NOMO-1 treated with dmso at 0.1 percent for 144 hours (cell line): ENCODE measurements around the gene RASGEF1B.

Experiments
- DNase-seq: peaks from one replicate; lab custom pipeline; 2025; ENCODE audit not compliant: unreplicated experiment; lab: John Stamatoyannopoulos, UW

Gene RASGEF1B

DNA sequence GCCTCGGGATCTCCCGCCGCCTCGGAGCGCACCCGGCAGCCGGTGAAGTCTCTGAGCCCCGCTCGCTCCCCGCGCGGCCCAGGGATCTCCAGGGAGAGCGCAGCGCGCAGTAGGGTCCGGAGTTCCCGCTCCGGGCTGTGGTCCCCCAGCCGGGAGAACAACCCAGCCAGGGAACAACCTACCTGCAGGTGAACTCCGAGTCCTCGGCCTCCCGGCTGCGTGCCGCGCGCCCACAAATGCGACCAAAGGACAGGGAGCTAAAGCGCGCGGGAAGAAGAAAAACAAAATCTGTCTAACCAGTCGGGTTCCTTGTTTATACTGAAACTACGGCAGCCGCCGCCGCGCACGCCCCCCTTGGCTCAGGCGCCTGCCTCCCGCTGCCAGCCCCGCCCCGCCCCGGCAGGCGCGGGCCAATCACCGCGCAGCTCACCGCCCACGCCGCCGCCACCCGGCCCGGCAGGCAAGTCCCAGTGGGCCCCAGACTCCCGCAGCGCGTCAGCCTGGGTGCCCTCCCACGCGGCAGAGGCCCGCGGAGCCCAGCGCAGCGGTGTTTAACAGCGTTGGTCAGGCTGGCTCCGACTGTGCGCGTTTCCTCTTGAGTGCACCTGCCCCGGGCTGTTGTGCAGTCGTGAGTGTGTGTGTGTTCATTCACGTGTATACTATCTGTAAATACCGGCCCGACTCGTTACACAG, at the start of gene RASGEF1B:
TSS of gene RASGEF1B (minus strand) at position 320 of the 693 bp plus-strand sequence. CDS start 12,399 bp downstream, outside the sequence.
- DNase-seq, result peak; percentile 73

DNA sequence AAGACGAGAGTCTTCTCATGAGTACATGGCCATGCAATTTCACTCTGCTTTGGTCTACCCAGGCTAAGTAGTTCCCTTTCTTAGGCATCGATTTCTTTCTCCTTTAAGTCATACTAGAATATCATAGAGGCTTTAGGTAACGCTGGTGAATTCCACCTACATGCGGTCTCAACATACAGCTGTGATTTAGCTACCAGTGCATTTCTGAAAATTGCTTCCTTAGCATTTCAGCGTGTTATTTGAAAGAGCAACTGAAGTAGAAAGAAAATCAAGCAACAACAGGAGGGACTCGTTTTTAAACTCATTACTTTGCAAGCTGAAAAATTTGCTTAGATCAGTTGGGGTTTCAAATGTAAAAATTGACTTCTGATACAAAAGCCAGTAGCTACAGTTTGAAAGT, 48.1 kb upstream of the RASGEF1B start:
- no peak for DNase-seq

DNA sequence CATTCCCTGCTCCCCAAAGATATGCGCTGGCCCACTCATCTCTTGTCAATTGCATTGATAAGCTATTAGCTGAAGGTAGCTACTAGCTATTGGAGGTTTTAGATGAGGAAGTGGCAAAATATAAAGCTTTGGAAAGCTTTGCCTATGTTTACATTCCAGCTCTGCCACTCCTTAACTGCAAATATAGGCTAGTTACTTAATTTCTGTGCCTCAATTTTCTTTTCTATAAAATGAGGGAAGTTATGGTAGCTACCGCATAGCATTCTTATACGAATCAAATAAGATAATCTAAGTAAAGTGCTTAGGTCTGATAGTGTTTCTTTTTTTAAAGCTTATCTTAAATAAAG, 47.7 kb upstream of the RASGEF1B start:
- DNase-seq, result no peak

DNA sequence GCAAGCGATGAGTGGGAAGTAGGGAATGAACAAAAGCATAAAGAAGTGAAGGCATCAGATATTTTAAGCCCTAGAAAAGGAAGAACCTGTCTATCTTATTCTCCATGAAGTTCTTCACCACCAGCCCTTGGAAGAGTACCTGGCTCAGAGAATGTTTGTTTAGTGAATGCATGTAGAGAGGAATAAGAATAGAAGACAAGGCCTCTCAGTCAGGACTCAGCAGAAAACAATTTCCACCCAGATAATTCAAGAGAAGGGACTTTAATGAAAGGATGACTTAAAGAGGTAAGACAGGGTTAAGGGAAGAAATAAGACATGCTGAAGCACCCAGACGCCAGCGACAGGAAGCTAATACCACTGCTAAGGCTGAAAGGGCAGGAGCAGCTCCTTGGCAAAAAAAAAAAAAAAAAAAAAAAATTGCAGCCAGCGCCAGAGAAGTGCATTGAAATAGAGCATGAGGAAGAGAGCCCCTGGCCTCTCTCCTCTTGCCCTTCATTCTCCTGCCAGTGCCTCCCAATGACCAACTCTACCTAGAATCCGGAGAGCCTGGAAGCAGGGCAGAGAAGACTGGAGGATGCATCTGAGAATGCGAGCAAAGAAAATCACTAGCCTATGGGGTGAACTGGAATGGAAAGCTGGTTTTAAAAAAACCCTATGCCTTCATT, 47.2 kb upstream of the RASGEF1B start:
- DNase-seq, result no peak

DNA sequence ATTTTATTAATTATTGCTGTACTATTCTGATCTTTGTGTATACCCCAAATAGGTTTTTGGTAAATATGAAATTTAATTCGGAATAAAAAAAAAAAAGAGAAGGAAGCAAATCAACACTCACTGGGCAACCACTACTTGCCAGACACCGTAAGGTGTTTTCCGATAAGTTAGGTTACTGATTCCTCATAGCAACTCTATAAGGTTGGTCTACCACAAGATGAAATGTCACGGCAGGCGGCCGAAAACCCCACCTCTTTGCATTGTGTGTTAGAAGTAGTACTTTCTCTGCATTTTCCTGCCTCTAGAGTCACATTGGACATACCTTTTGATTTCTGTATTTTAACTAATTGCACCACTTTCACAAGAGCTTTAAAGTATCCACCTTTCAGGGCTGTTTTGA, 44.5 kb upstream of the RASGEF1B start:
- no peak for DNase-seq

DNA sequence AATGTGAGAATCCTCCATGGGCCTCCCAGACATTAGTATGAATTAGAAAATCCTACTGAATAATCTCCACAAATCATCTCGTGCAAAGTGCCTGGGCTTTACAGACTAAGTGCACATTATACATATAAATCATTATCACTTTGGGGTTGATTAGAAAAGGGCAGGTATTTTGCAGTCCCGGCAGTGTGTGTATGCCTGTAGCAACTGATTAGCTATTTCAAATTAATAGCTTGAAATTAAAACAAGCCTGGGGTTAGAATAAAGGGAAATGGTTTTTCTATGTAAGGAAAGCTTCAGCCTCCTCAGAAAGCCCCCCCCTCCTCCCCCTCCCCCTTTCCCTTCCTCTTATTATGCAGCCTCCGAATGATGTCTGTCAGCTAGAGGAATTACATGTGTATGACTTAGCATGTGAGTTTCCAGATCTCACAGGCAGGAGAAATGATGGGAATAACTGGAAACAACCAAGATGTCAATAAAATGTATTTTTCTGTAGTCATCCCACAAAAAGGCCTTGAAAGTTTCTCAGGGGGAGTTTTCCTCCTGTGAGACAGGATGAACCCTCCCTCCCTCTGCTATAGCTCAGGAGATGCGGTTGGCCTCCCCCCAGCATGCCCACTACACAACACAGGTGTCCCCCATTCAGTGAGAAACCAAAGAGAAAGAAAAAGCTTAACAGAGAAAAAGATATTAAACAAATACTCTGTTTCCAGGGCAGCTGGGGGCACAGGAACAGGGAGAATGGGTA, 41.2 kb upstream of the RASGEF1B start:
- no peak for DNase-seq

DNA sequence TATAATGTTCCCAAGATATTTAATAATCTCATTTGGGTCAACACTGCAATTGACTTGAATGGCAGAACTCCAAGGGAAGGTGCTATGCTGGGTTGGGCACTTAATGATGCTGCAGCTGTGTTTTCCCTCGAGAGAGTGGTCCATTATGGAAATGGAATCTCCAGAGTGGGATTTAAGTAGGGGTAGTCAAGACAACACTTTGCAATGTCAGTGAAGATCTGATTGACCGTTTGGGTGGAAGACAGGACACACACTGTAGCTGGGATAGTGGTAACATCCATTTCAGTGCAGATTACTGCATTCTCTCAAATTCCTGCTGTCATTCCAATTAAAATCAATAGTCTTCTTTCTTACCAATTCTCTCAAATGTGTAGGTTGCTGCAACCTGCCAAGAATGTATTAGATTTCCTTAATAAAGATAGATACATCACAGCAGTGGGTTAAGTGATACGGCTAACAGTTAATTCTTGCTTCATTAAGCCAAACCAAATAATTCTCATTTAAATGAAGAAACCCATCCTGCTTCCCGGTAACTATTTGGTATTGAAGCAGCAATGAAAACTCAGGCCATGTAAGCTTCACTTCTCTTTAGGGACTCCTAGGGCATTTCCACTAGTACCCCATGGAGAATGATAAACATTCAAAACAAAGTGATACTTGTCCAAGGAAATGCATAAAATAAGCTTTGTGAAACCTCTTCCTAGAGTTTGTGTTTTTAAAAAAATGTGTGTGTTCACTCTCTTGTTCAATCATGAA, 40.5 kb upstream of the RASGEF1B start:
- DNase-seq, result no peak

DNA sequence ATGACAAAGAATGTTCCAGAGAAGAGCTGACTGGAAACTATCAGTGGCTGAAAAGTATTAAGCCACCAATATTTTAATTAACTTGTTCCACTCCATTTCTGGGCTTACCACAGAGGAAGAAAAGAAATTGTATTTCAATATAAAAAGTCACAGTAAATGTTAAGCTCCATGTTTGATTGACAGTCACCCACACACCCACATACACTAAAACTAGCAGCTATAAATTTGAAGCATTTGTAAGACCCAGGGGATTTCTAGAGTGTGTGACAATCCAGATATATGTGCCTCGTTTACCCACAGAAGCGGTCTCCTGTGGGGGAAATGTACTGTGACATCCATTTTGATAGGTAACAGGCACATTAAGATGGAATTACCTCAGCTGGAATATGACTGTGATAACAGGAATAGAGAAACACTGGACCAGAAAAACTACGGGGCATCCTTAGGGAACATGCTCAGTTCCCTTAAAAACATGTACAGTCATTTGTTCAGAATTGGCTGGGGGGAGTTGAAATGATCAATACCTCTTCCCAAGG, 39.0 kb upstream of the RASGEF1B start:
- DNase-seq, result no peak

DNA sequence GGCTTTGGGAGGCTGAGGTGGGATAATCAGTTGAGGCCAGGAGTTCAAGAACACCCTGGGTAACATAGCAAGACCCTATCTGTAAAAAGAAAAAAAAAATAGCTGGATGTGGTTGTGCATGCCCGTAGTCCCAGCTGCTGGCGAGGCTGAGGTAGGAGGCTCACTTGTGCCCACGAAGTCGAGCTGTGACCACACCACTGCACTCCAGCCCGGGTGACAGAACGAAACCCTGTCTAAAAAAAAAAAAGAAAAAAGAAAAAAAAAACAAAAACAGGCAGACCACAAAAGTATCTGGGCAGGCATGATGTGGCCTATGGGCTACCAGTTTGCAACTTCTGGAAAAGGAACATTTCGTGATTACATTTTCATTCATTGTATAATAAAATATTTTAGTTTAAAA, 38.1 kb upstream of the RASGEF1B start:
- no peak for DNase-seq

DNA sequence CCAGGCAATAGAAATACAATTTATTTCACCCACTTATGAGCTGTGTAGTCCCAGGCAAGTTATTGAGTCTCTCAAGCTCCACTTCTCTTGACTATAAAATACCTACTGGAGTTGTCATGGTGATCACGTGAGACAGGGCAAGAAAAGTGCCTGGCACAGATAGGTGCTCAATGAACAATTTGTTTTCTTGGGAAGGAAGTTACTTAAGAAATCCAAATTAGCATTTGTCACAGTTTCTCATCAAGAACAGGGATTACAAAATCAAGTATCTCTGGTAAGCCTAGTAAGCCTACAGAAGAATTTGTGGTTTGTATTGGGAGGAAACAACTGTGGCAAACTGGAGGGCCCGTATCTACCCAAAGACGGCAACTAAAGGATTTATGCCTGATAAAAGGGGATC, 37.5 kb upstream of the RASGEF1B start:
- DNase-seq, result peak; percentile 51

DNA sequence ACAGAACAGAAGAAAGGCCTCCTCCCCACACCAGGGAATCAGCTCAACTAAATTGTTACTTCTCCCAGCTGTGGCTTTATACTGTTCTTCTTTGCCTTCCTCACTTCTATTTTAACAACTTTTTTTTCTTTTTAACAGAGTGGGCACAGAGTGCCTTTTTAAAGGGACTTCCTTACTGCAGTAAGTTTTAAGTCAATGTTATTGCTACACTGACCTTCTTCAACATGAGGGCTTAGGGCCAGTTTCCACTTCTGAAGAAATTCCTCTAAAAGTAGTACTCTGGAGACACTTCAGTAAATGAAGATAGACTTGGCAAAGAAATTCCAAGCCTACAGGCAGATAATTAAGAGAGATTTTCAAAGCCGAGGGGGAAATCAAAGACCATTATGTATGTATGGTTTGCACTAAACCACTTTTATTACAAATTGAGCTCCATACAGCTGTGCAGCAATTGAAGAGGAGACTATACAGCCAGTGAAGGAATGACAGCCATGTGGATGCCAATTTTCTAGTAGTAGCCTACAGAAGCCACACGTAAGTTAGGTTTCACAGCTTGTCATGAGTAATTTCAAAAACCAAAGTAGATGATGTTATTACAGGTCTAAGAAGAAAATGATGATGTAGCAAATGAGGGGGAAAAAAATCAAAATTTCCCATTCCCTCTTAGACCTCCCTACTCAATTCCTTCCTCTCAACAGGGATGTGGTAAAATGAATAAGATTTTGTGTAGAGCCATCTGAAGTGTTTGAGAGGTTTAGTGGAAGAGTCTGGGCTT, 36.9 kb upstream of the RASGEF1B start:
- no peak for DNase-seq

DNA sequence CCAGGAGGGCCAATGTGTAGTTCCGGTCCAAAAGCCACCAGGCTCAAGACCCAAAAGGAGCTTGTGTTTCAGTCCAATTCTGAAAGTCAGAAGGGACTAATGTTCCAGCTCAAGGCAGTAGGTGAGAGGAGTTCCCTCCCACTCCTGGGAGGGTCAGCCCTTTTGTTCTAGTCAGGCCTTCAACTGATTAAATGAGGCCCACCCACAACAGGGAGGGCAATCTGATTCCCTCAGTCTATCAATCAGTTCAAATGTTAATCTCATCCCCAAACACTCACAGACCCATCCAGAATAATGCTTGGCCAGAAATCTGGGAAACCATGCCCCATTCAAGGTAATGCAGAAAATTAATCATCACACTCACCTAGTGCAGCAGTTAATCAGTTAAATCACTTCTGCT, 35.8 kb upstream of the RASGEF1B start:
- no peak for DNase-seq

DNA sequence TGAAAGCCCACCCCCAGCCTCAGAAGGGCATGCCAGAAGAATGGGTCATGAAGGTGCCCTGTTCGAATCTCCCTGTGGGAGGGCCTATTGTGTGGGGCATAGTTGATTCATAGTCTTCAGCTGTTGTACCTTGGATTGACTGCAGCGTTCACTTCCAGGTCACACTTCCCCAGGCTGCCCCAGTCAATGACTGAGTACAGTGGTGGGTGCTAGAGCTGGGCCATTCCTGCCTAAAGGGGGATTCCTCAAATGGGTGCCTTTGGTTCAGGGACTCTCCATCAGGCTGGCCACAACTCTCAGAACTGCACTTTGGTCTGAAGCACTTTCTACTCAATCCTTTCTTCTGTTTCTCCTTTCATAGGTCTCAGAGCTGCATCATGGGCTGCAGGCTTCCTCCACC, 35.0 kb upstream of the RASGEF1B start:
- DNase-seq, result no peak

DNA sequence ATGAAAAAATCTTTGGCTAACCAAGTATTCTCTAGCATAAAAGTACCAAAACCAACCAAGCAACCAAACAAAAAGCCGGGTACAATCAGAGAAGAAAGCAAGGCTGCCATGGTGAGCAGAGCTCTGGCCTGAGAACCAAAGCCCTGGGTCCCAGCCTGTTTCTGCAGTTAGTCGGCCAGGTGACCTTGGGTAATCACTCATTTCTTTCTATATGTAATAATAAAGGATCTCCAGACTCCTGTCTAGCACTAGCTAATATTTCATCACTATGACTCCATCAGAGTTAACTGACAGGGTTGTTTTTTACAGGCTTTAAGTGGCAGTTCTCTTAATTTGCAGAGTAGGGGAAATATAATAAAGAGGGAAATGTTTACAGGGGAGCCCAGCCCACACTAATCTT, 34.0 kb upstream of the RASGEF1B start:
- DNase-seq, result no peak

DNA sequence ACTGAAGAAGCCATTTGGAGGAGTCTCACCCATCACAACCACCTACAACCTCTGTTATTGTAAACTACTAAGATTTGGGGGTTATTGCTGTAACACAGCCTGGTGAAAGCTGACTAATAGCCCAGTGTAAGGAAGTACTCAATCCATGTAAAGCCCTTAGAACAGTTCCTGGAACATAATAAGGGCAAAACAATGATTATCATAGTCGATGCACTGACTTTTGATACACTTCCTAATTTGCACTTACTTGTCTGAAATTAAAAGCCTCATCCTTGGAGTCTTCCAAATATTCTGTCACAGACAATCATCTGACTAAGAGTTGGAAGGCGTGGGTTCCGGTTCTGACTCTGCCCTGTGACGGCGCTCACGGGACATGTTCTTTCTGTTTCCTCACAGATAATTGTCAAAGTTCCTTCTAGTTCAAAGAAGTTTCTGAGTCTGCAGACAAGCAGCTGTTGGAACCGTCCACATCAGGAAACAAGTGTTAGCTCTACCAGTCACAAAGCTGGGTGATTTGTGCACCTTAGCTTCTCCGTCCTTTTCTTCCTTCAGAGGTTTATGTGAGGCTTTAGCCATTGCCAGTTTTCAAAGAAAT, 33.4 kb upstream of the RASGEF1B start:
- DNase-seq, result peak; percentile 51

DNA sequence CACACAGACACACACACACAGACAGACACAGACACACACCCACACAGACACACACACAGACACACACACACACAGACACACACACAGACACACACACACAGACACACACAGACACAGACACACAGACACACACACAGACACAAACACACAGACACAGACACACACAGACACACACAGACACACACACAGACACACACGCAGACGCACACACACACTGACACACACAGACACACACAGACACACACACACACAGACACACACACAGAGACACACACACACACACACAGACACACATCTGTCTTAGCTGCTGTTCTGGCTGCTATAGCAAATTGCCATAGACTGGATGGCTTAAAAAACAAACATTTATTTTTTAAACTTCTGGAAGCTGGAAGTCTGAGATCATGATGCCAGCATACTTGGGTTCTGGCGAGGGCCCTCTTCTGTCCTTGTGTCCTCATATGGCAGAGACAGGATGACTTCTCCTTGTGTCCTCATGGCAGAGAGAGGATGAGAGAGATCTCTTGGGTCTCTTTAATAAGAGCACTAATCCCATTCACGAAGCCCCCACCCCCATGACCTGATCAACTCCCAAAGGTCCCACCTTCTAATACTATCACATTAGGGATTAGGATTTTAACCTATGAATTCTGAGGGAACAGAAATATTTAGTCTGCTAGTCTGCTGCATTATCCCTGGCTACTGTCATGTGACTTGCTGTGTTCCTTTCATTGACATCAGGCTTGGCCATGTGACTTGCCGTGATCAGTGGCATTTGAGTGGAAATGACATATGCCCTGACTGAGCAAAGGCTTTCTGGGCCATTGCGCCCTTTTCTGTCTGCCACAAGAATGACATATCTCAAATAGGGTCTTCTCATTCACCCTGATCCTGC, 32.7 kb upstream of the RASGEF1B start:
- DNase-seq, result no peak

DNA sequence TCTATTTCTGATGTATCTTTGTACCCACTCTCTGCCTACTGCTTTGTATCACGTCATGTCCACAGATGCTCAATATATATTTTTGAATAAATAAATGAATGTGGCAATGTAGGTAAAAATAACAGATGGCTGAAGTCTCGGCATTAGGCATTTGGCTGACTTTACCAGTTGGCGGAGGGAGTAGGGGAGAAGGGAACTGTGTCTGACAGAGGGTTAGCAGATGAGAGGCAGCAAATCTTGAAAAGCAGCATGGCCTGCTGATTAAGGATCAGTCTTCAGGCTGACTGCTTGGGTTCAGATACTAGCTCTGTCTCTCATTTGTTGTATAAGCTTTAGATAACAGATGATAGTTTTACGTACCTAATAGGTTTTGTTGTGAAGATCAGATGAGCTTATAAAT, 31.9 kb upstream of the RASGEF1B start:
- no peak for DNase-seq

DNA sequence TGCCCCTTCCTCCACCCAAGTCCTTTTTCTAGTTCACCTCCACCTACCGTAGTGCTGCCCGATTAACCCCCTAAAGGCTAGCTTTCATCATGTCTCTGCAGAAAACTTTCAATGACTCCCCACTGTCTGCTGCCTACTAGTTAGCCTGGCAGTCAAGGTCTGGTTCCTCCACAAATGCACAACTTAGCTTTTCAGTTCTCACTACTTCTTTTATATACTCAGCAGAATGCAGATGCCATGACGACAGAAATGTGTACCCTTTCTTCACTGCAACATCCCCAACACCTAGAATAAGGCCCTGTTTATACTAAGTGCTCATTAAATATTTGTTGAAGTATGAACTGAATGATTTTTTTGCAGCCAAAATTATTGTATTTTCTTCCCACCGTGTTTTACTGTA, 30.9 kb upstream of the RASGEF1B start:
- no peak for DNase-seq

DNA sequence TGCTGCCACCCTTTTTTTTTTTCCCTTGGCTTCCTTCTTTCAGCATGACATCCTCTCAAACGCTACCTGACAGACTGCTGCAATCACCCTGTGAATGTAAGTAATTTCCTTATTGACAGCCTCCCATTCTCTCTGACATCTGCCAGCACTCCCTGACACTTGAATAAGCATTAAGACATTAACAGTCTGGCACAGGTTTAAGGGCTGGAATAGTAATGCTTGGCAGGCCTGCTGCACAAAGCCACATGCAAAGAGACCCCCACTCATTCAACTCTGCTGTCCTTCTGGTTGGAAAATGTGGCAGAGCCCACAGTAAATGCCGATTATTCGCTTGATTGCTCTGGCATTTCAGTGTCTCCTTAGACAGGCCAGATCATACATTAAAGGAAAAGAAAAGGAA, 28.1 kb upstream of the RASGEF1B start:
- no peak for DNase-seq
